HT1080 (cell line): ENCODE measurements around the gene MET. TPM values are rescaled to one million over a fixed set of nuclear protein-coding genes. Genes with fewer than 3 reads are reported as not detected.
A peak's percentile ranks its signal among the peaks of the same experiment; 100 is the strongest.
"Not testable (repeated sequence)": the region's sequence is repeated elsewhere in the genome, so short reads cannot be mapped to it uniquely, and the experiment has no call there.

Experiments used
- DNase-seq: peaks from one replicate; pipeline ENCODE4 v3.0.0-alpha.2; 2015; ENCODE audit warnings: low read depth
- total RNA-seq: library from RNA; depleted of rRNA; stranded (reverse); fragments of >200 nt; shearing (Covaris generic); gene quantifications from 2 replicates; pipeline ENCODE4 v1.2.3, GENCODE V29; 2014

The MET gene
- total RNA-seq, 1 experiment from 2014 or later, result 124 TPM

- not testable (repeated sequence) for DNase-seq
Measured at GRCh38 chr7:116751070-116751469, 79.1 kb downstream of the MET start.

GRCh38 chr7:116752305-116753074 is 80.5 kb downstream of the MET start:
- DNase-seq, result no peak

- no peak for DNase-seq
Measured at GRCh38 chr7:116753130-116753529, 81.1 kb downstream of the MET start.

- DNase-seq, result no peak
Measured at GRCh38 chr7:116754186-116754585, 82.2 kb downstream of the MET start.

GRCh38 chr7:116757283-116757682 is 85.3 kb downstream of the MET start:
- DNase-seq, result no peak

- not testable (repeated sequence) for DNase-seq
Measured at GRCh38 chr7:116759642-116760041, 87.6 kb downstream of the MET start.

GRCh38 chr7:116762971-116763370 is 91.0 kb downstream of the MET start:
- DNase-seq, result no peak

GRCh38 chr7:116763647-116764046 is 91.7 kb downstream of the MET start:
- no peak for DNase-seq

GRCh38 chr7:116766881-116767280 is 94.9 kb downstream of the MET start:
- no peak for DNase-seq

GRCh38 chr7:116769546-116769945 is 97.5 kb downstream of the MET start:
- DNase-seq, result no peak

GRCh38 chr7:116770941-116771340 is 98.9 kb downstream of the MET start:
- no peak for DNase-seq

- DNase-seq, result no peak
Measured at GRCh38 chr7:116771640-116772039, 99.6 kb downstream of the MET start.

- peak; percentile 89 for DNase-seq
Measured at GRCh38 chr7:116772423-116772863, 100.4 kb downstream of the MET start.

GRCh38 chr7:116772926-116773749 is 101.1 kb downstream of the MET start:
- no peak for DNase-seq

- no peak for DNase-seq
Measured at GRCh38 chr7:116776046-116776445, 104.0 kb downstream of the MET start.

- DNase-seq, result peak; percentile 91
Measured at GRCh38 chr7:116776610-116777289, 104.8 kb downstream of the MET start.

GRCh38 chr7:116777651-116778281 is 105.8 kb downstream of the MET start:
- peak; percentile 46 for DNase-seq

GRCh38 chr7:116779216-116779615 is 107.2 kb downstream of the MET start:
- DNase-seq, result no peak

GRCh38 chr7:116779931-116780330 is 107.9 kb downstream of the MET start:
- DNase-seq, result no peak

- no peak for DNase-seq
Measured at GRCh38 chr7:116780521-116780920, 108.5 kb downstream of the MET start.

GRCh38 chr7:116780966-116781365 is 109.0 kb downstream of the MET start:
- no peak for DNase-seq
